22Rv1 (cell line): ENCODE data around the gene BCL6.

Experiments
- ZFX ChIP-seq: fragments of 450-650 bp; IDR thresholded peaks from 2 replicates; pipeline ENCODE4 v1.6.1; 2017; ENCODE audit warnings: antibody characterized with exemption, borderline replicate concordance
- TF ChIP-seq, protein P1 (sequence below): fragments of 450-650 bp; IDR thresholded peaks from 2 replicates; pipeline ENCODE4 v1.5.1; 2017; ENCODE audit warnings: mild to moderate bottlenecking

DNA sequence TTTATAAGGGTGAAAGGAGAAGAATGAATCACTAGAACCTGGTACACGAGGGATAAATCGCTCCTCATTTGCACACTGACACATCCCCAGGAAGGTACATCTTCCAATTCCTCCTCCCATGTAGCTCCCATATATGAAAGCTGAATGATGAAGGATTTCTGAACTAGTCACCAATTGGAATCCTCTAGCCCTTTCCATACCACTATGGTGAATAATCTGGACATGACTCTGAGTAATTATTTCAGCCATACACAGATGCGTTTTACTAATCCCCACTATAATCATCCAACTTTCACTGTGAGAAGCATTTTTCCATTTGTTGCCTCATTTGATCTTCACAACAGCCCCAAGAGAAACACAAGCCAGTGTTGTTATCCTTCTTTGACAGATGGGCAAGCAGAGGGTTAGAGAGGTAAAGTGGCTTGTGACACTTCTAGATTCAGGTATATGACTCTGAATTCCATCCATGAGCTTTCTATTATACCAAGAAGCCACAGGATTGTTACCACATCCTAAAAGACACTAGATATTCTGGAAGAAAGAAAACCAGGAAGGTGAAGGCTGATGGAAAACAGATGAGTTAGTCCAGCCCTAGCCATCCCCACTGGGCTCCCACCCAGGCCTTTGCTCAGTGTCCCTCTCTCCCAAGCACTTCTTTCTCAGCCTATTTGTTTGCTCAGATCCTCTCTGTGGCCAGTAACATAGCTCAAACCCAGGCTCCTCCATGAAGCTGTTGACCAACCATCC, 22.2 kb upstream of the BCL6 start:
- TF ChIP-seq, protein P1, sequence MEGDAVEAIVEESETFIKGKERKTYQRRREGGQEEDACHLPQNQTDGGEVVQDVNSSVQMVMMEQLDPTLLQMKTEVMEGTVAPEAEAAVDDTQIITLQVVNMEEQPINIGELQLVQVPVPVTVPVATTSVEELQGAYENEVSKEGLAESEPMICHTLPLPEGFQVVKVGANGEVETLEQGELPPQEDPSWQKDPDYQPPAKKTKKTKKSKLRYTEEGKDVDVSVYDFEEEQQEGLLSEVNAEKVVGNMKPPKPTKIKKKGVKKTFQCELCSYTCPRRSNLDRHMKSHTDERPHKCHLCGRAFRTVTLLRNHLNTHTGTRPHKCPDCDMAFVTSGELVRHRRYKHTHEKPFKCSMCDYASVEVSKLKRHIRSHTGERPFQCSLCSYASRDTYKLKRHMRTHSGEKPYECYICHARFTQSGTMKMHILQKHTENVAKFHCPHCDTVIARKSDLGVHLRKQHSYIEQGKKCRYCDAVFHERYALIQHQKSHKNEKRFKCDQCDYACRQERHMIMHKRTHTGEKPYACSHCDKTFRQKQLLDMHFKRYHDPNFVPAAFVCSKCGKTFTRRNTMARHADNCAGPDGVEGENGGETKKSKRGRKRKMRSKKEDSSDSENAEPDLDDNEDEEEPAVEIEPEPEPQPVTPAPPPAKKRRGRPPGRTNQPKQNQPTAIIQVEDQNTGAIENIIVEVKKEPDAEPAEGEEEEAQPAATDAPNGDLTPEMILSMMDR = no peak
- TF ChIP-seq ZFX = no peak
